ENCODE data around the gene LMO7. TPM values are rescaled to one million over a fixed set of nuclear protein-coding genes. Genes with fewer than 3 reads are reported as not detected.

The LMO7 gene
- total and polyA plus RNA-seq, 4 donors = 17.5 to 69.6 (median 38.2) TPM

DNA sequence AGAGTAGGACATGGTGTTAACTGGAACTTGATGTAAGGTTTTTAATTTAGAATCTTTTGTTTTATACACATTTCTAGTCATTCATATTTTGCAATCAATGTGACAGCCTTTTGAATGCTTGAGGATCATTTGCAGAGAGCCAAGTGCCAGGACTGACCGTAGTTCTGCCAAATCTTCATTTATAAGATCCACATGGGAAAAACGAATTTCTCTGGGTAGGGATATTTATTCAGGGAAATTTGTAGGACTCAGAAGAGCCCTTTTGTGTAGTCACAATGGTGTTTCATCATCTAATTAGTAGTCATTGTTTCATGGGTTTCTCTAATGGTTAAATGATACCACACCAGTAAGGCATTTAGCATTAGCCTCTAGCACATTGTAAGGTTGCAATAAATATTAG lies 161.1 kb downstream of the LMO7 start:
- no peak for DNase-seq (ENCODE audit: low spot score)
- TF ChIP-seq EGR1 (IDR thresholded peaks at IDR 0.05; ENCODE audit: low read depth in 2 of 2) = no peak
- no peak for TF ChIP-seq JUND (IDR thresholded peaks at IDR 0.05)
- no peak for TF ChIP-seq RXRA (IDR thresholded peaks at IDR 0.05)
- TF ChIP-seq NR2F2 (IDR thresholded peaks at IDR 0.05) = no peak
- TF ChIP-seq YY1 (IDR thresholded peaks at IDR 0.05) = no peak
- TF ChIP-seq, protein P1, sequence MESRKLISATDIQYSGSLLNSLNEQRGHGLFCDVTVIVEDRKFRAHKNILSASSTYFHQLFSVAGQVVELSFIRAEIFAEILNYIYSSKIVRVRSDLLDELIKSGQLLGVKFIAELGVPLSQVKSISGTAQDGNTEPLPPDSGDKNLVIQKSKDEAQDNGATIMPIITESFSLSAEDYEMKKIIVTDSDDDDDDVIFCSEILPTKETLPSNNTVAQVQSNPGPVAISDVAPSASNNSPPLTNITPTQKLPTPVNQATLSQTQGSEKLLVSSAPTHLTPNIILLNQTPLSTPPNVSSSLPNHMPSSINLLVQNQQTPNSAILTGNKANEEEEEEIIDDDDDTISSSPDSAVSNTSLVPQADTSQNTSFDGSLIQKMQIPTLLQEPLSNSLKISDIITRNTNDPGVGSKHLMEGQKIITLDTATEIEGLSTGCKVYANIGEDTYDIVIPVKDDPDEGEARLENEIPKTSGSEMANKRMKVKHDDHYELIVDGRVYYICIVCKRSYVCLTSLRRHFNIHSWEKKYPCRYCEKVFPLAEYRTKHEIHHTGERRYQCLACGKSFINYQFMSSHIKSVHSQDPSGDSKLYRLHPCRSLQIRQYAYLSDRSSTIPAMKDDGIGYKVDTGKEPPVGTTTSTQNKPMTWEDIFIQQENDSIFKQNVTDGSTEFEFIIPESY (IDR thresholded peaks at IDR 0.05) = no peak
- TF ChIP-seq, protein P2, sequence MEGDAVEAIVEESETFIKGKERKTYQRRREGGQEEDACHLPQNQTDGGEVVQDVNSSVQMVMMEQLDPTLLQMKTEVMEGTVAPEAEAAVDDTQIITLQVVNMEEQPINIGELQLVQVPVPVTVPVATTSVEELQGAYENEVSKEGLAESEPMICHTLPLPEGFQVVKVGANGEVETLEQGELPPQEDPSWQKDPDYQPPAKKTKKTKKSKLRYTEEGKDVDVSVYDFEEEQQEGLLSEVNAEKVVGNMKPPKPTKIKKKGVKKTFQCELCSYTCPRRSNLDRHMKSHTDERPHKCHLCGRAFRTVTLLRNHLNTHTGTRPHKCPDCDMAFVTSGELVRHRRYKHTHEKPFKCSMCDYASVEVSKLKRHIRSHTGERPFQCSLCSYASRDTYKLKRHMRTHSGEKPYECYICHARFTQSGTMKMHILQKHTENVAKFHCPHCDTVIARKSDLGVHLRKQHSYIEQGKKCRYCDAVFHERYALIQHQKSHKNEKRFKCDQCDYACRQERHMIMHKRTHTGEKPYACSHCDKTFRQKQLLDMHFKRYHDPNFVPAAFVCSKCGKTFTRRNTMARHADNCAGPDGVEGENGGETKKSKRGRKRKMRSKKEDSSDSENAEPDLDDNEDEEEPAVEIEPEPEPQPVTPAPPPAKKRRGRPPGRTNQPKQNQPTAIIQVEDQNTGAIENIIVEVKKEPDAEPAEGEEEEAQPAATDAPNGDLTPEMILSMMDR (IDR thresholded peaks at IDR 0.05; ENCODE audit: low read depth, low read length, missing input control) = no peak
- TF ChIP-seq HNF4G (IDR thresholded peaks at IDR 0.05) = no peak
- no peak for TF ChIP-seq RAD21 (IDR thresholded peaks at IDR 0.05)
- no peak for TF ChIP-seq HNF4A (conservative IDR thresholded peaks at IDR 0.05)
- TF ChIP-seq, protein P3, sequence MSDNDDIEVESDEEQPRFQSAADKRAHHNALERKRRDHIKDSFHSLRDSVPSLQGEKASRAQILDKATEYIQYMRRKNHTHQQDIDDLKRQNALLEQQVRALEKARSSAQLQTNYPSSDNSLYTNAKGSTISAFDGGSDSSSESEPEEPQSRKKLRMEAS (IDR thresholded peaks at IDR 0.05) = no peak
- no peak for TF ChIP-seq SP1 (IDR thresholded peaks at IDR 0.05)
- TF ChIP-seq GABPA (IDR thresholded peaks at IDR 0.05 in 1 of 2, conservative IDR thresholded peaks at IDR 0.05 in 1 of 2) = no peak
- TF ChIP-seq, protein P4, sequence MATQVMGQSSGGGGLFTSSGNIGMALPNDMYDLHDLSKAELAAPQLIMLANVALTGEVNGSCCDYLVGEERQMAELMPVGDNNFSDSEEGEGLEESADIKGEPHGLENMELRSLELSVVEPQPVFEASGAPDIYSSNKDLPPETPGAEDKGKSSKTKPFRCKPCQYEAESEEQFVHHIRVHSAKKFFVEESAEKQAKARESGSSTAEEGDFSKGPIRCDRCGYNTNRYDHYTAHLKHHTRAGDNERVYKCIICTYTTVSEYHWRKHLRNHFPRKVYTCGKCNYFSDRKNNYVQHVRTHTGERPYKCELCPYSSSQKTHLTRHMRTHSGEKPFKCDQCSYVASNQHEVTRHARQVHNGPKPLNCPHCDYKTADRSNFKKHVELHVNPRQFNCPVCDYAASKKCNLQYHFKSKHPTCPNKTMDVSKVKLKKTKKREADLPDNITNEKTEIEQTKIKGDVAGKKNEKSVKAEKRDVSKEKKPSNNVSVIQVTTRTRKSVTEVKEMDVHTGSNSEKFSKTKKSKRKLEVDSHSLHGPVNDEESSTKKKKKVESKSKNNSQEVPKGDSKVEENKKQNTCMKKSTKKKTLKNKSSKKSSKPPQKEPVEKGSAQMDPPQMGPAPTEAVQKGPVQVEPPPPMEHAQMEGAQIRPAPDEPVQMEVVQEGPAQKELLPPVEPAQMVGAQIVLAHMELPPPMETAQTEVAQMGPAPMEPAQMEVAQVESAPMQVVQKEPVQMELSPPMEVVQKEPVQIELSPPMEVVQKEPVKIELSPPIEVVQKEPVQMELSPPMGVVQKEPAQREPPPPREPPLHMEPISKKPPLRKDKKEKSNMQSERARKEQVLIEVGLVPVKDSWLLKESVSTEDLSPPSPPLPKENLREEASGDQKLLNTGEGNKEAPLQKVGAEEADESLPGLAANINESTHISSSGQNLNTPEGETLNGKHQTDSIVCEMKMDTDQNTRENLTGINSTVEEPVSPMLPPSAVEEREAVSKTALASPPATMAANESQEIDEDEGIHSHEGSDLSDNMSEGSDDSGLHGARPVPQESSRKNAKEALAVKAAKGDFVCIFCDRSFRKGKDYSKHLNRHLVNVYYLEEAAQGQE (IDR thresholded peaks at IDR 0.05) = no peak
- no peak for TF ChIP-seq FOXA2 (IDR thresholded peaks at IDR 0.05)
- TF ChIP-seq FOXA1 (IDR thresholded peaks at IDR 0.05) = no peak
- no peak for TF ChIP-seq TAF1 (conservative IDR thresholded peaks at IDR 0.05)
- TF ChIP-seq, protein P5, sequence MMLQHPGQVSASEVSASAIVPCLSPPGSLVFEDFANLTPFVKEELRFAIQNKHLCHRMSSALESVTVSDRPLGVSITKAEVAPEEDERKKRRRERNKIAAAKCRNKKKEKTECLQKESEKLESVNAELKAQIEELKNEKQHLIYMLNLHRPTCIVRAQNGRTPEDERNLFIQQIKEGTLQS (IDR thresholded peaks at IDR 0.05) = no peak
- whole genome bisulfite sequencing = 76% methylated on average over 2 of the region's 2 CpGs
- no peaks in the 10 kb centered on the region for H3K27me3 ChIP-seq (ENCODE audit: control insufficient read depth in 4 of 4, insufficient read depth in 4 of 4, low read length in 3 of 4)
- H3K4me3 ChIP-seq (ENCODE audit: low read depth in 1 of 3, low read length in 3 of 3) = no peak overlapping the region
- no peak overlapping the region for H3K9ac ChIP-seq (ENCODE audit: low read depth in 1 of 2, low read length in 2 of 2)
- peaks cover 0 to 20% (median 8%) of the 10 kb centered on the region in 4 donors for H3K36me3 ChIP-seq (ENCODE audit: control insufficient read depth in 4 of 4, insufficient read depth in 3 of 4, low read depth in 1 of 4, low read length in 3 of 4)
- peaks cover 2 to 32% (median 23%) of the 10 kb centered on the region in 4 donors for H3K4me1 ChIP-seq (ENCODE audit: control insufficient read depth in 4 of 4, insufficient read depth in 4 of 4, low read length in 3 of 4)
- H3K27ac ChIP-seq (ENCODE audit: low read depth in 1 of 2, low read length in 2 of 2) = peak overlapping the region in 1 of 2 donors; percentile 61
- no peaks in the 10 kb centered on the region for H3K9me3 ChIP-seq (ENCODE audit: control insufficient read depth in 4 of 4, low read length in 3 of 4)
